ENCODE measurements around the gene USP44. TPM values are rescaled to one million over a fixed set of nuclear protein-coding genes. Genes with fewer than 3 reads are reported as not detected.

Gene USP44
- total and polyA plus RNA-seq, 9 donors = 0.75 to 4.7 (median 3.3) TPM

DNA sequence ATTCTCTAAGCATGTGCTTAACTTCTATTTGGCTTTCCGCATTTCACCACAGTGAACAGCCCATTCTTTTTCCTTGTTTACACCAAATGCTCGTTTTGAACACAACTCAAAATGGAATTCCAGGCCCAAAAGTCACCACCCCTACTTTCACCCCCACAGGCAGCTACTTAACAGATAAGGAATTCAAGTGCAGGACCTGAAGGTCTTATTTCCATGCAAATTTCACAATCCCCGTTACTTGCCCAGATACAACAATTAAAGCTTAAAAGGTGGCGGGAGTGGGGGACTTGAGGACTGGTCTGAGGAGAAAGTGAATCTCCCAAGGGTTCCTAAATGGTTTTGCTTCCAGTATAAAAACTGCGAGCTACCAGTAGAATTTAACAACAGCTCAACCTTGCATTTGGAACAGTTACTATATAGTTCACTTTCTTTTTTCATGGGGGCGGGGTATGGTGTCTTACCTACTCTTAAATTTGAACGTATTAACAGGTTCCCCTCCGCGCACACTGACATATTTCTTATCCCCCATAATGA, 3.7 kb downstream of the USP44 start:
- H3K9me3 ChIP-seq = no peaks in the 10 kb centered on the region
- H3K27ac ChIP-seq = peak overlapping the region; percentile 56 to 73
- no peaks in the 10 kb centered on the region for H3K36me3 ChIP-seq
- intact Hi-C loops (cut with DNase I) = loop anchor here in 1 of 4 donors (5.0 kb wide), 1 partner anchor 1530 kb away; no protein-coding TSS in a partner anchor
- H3K27me3 ChIP-seq = no peaks in the 10 kb centered on the region
- DNase-seq = peak in 1 of 5 donors; percentile 19
- WGBS, 3 donors = 22 to 40% (median 31%) methylated on average over 9 of the region's 9 CpGs
- H3K4me1 ChIP-seq (ENCODE audit: insufficient read depth) = no peaks in the 10 kb centered on the region
- H3K4me3 ChIP-seq = peak overlapping the region; percentile 85
- TF ChIP-seq POLR2A (IDR thresholded peaks at IDR 0.05) = no peak
- TF ChIP-seq EP300 (IDR thresholded peaks at IDR 0.05) = no peak
- TF ChIP-seq, protein P1, sequence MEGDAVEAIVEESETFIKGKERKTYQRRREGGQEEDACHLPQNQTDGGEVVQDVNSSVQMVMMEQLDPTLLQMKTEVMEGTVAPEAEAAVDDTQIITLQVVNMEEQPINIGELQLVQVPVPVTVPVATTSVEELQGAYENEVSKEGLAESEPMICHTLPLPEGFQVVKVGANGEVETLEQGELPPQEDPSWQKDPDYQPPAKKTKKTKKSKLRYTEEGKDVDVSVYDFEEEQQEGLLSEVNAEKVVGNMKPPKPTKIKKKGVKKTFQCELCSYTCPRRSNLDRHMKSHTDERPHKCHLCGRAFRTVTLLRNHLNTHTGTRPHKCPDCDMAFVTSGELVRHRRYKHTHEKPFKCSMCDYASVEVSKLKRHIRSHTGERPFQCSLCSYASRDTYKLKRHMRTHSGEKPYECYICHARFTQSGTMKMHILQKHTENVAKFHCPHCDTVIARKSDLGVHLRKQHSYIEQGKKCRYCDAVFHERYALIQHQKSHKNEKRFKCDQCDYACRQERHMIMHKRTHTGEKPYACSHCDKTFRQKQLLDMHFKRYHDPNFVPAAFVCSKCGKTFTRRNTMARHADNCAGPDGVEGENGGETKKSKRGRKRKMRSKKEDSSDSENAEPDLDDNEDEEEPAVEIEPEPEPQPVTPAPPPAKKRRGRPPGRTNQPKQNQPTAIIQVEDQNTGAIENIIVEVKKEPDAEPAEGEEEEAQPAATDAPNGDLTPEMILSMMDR (IDR thresholded peaks at IDR 0.05) = no peak

DNA sequence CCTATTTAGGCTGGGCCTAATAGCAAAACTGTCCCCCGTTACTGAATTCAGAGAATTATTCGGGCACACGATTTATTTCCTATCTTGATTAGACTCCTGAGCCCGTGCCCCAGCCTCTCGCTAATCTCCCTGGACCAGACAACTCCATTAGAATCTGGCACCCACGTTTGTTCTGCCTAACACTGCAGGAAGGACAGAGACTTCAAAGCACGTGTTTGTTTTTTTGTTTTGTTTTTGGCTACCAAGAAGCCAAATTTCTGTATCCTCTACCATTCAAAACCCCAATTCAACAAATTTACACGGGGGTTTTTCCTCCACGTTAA, 4.8 kb downstream of the USP44 start:
- Histone ChIP-seq H3K27ac (no peak overlapping the region), H3K4me1 (ENCODE audit: insufficient read depth) (no peaks in the 10 kb centered on the region), H3K36me3 (no peaks in the 10 kb centered on the region), H3K9me3 (no peaks in the 10 kb centered on the region), H3K4me3 (no peak overlapping the region), H3K27me3 (no peaks in the 10 kb centered on the region)
- intact Hi-C loops (cut with DNase I) = loop anchor here in 1 of 4 donors (5.0 kb wide), 1 partner anchor 1529 kb away; no protein-coding TSS in a partner anchor
- no peak for TF ChIP-seq POLR2A (IDR thresholded peaks at IDR 0.05)
- TF ChIP-seq EP300 (IDR thresholded peaks at IDR 0.05) = no peak
- TF ChIP-seq, protein P1 (IDR thresholded peaks at IDR 0.05) = no peak
- 79 to 92% (median 89%) methylated on average over 9 of the region's 9 CpGs for WGBS, 3 donors
- no peak for DNase-seq

DNA sequence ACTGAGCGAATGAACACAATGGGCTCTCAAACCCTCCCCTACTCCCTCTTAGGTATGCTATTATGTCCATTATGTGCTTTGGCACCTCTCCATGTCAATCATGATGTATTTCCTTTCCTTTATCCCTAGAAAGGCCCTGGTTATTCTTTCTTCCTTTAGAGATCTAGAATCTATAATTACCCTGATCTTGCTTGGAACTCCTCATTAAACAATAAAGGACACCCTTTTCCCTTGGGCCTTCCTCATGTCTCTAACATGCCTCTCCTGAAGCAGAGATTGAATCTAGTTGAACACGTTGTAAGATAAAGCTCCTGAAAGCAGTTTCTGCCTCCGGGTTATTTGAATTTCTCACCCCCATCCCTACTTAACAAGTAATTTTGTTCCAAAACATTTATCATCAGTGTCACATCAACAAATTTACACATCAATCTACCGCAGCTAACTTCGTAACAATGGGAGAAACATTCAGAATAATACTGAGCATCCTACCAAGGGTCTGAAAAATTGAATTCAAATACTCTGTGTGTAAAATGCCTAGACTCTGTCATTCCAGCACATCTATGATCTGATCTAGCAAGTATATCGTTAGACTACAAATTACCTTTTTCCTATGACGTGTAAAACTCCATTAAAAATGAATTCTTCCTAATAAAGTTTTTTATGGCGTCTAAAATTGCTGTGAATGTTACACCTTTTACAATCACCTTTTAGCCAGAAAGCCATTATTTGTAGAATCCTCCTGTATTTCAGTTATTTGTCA, 5.4 kb downstream of the USP44 start:
- no peak for DNase-seq
- no peak overlapping the region for H3K4me3 ChIP-seq
- TF ChIP-seq POLR2A (IDR thresholded peaks at IDR 0.05) (no peak), EP300 (IDR thresholded peaks at IDR 0.05) (no peak)
- TF ChIP-seq, protein P1 (IDR thresholded peaks at IDR 0.05) = no peak
- no peaks in the 10 kb centered on the region for H3K4me1 ChIP-seq (ENCODE audit: insufficient read depth)
- no peaks in the 10 kb centered on the region for H3K9me3 ChIP-seq
- intact Hi-C loops (cut with DNase I) = loop anchor here in 1 of 4 donors (5.0 kb wide), 1 partner anchor 1529 kb away; no protein-coding TSS in a partner anchor
- no peaks in the 10 kb centered on the region for H3K27me3 ChIP-seq
- WGBS, 3 donors = 89 to 91% (median 90%) methylated on average over 8 of the region's 8 CpGs
- no peaks in the 10 kb centered on the region for H3K36me3 ChIP-seq
- H3K27ac ChIP-seq = no peak overlapping the region

DNA sequence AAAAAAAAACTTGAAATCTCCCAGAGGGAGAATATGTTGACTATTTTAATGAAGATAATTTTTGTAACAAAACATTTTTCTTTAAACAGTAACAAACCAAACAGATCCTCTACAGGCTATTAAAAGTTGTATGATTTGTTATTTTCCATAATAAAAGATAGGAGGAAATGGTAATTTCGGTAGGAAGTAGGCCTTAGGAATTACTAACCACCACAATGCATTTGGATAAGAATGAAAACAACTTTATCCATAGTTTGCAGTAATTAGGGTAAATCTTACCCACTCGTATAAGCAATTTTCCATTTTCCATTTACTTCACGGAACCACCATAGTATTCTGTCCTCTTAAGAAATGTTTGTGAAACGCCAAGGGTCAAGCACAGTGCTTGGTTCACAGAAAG, 6.0 kb downstream of the USP44 start:
- WGBS, 3 donors = 37 to 61% (median 49%) methylated on average over 4 of the region's 4 CpGs
- H3K4me1 ChIP-seq (ENCODE audit: insufficient read depth) = no peaks in the 10 kb centered on the region
- no peak for DNase-seq
- TF ChIP-seq EP300 (IDR thresholded peaks at IDR 0.05) (no peak), POLR2A (IDR thresholded peaks at IDR 0.05) (no peak)
- TF ChIP-seq, protein P1 (IDR thresholded peaks at IDR 0.05) = no peak
- intact Hi-C loops (cut with DNase I) = loop anchor here in 1 of 4 donors (5.0 kb wide), 1 partner anchor 1528 kb away; no protein-coding TSS in a partner anchor
- no peaks in the 10 kb centered on the region for H3K27me3 ChIP-seq
- H3K27ac ChIP-seq = no peak overlapping the region
- no peaks in the 10 kb centered on the region for H3K36me3 ChIP-seq
- no peak overlapping the region for H3K4me3 ChIP-seq
- H3K9me3 ChIP-seq = no peaks in the 10 kb centered on the region
